Ectodermal cell (in vitro differentiated cells): ENCODE data around the gene CHST3.
"Not testable (repeated sequence)": the region's sequence is repeated elsewhere in the genome, so short reads cannot be mapped to it uniquely, and the experiment has no call there.

Experiments used
- H3K27ac ChIP-seq: 2 replicates; pipeline ENCODE4 v1.7.0; 2013; ENCODE audit warnings: mild to moderate bottlenecking, low read depth, low read length; ENCODE audit not compliant: insufficient read depth, poor library complexity, severe bottlenecking
- H3K27me3 ChIP-seq: 2 replicates; pipeline ENCODE4 v1.7.0; 2013; ENCODE audit warnings: mild to moderate bottlenecking, low read length; ENCODE audit not compliant: insufficient read depth, control insufficient read depth, poor library complexity, severe bottlenecking
- H3K36me3 ChIP-seq: one replicate; pipeline ENCODE4 v1.7.0; 2013; ENCODE audit warnings: low read length; ENCODE audit not compliant: control insufficient read depth, insufficient read depth
- H3K4me1 ChIP-seq: one replicate; pipeline ENCODE4 v1.7.0; 2013; ENCODE audit warnings: low read length; ENCODE audit not compliant: control insufficient read depth, insufficient read depth
- H3K4me3 ChIP-seq: 2 replicates; pipeline ENCODE4 v1.7.0; 2013; ENCODE audit warnings: low read depth, low read length, control low read depth; ENCODE audit not compliant: insufficient read depth
- H3K9me3 ChIP-seq: 2 replicates; pipeline ENCODE4 v1.7.0; 2013; ENCODE audit warnings: mild to moderate bottlenecking, low read length, moderate library complexity; ENCODE audit not compliant: control insufficient read depth
- WGBS, 2 experiments: methylation state at CpG; one replicate each; pipeline ENCODE4 v1.1.7; 2013; ENCODE audit warnings: missing lambda C conversion rate in 2 of 2; 5-methylcytosine and 5-hydroxymethylcytosine counted together

CHST3 gene

GRCh38 chr10:71981015-71981875 is 17.1 kb downstream of the CHST3 start:
- H3K4me1 ChIP-seq: peaks cover 13% of the 10 kb centered on the region
- no peaks in the 10 kb centered on the region for H3K27me3 ChIP-seq
- 74 to 76% methylated on average over 14 of the region's 14 CpGs for WGBS, 2 experiments
- H3K9me3 ChIP-seq: no peaks in the 10 kb centered on the region
- H3K4me3 ChIP-seq: no peak overlapping the region
- H3K27ac ChIP-seq: peak overlapping the region; percentile 66
- H3K36me3 ChIP-seq: no peaks in the 10 kb centered on the region

- WGBS, 2 experiments: 88 to 90% methylated on average over 1 of the region's 1 CpG
- peak overlapping the region; percentile 66 for H3K27ac ChIP-seq
- no peak overlapping the region for H3K4me3 ChIP-seq
- no peaks in the 10 kb centered on the region for H3K27me3 ChIP-seq
- H3K4me1 ChIP-seq: peaks cover 9% of the 10 kb centered on the region
- no peaks in the 10 kb centered on the region for H3K36me3 ChIP-seq
- no peaks in the 10 kb centered on the region for H3K9me3 ChIP-seq
These were observed 17.7 kb downstream of the CHST3 start for GRCh38 chr10:71981876-71982230.

GRCh38 chr10:71982269-71983178 is 18.3 kb downstream of the CHST3 start:
- Histone ChIP-seq H3K4me1 (peaks cover 9% of the 10 kb centered on the region), H3K27ac (no peak overlapping the region), H3K36me3 (no peaks in the 10 kb centered on the region), H3K27me3 (no peaks in the 10 kb centered on the region), H3K9me3 (no peaks in the 10 kb centered on the region), H3K4me3 (no peak overlapping the region)
- 92% methylated on average over 10 of the region's 10 CpGs for WGBS, 2 experiments

- H3K9me3 ChIP-seq: no peaks in the 10 kb centered on the region
- H3K4me3 ChIP-seq: no peak overlapping the region
- H3K4me1 ChIP-seq: peaks cover 9% of the 10 kb centered on the region
- H3K27me3 ChIP-seq: no peaks in the 10 kb centered on the region
- H3K27ac ChIP-seq: no peak overlapping the region
- H3K36me3 ChIP-seq: no peaks in the 10 kb centered on the region
- 88% methylated on average over 14 to 15 of the region's 15 CpGs for WGBS, 2 experiments
These were observed 20.1 kb downstream of the CHST3 start for GRCh38 chr10:71984126-71984808.

GRCh38 chr10:71984809-71985388 is 20.7 kb downstream of the CHST3 start:
- 92 to 95% methylated on average over 9 of the region's 9 CpGs for WGBS, 2 experiments
- peaks cover 7% of the 10 kb centered on the region for H3K4me1 ChIP-seq
- no peak overlapping the region for H3K27ac ChIP-seq
- no peaks in the 10 kb centered on the region for H3K36me3 ChIP-seq
- no peaks in the 10 kb centered on the region for H3K27me3 ChIP-seq
- H3K4me3 ChIP-seq: no peak overlapping the region
- no peaks in the 10 kb centered on the region for H3K9me3 ChIP-seq

GRCh38 chr10:71985542-71986250 is 21.5 kb downstream of the CHST3 start:
- no peak overlapping the region for H3K27ac ChIP-seq
- H3K4me1 ChIP-seq: no peaks in the 10 kb centered on the region

GRCh38 chr10:71988895-71989294 is 24.7 kb downstream of the CHST3 start:
- not testable (repeated sequence) for H3K9me3 ChIP-seq, H3K4me1 ChIP-seq, H3K27me3 ChIP-seq, H3K36me3 ChIP-seq, H3K27ac ChIP-seq, H3K4me3 ChIP-seq
- WGBS, 2 experiments: 87 to 94% methylated on average over 6 of the region's 6 CpGs

More at GRCh38 chr10:71985542-71986250, 21.5 kb downstream of the CHST3 start:
- no peak overlapping the region for H3K4me3 ChIP-seq
- H3K9me3 ChIP-seq: no peaks in the 10 kb centered on the region
- H3K36me3 ChIP-seq: no peaks in the 10 kb centered on the region
- 70 to 71% methylated on average over 4 of the region's 4 CpGs for WGBS, 2 experiments
- H3K27me3 ChIP-seq: no peaks in the 10 kb centered on the region

- 73 to 79% methylated on average over 4 to 6 of the region's 6 CpGs for whole genome bisulfite sequencing, 2 experiments
- Histone ChIP-seq H3K9me3 (no peaks in the 10 kb centered on the region), H3K27me3 (no peaks in the 10 kb centered on the region), H3K4me3 (no peak overlapping the region), H3K36me3 (no peaks in the 10 kb centered on the region), H3K27ac (no peak overlapping the region), H3K4me1 (no peaks in the 10 kb centered on the region)
These were observed 25.7 kb downstream of the CHST3 start for GRCh38 chr10:71989661-71990454.
